Measurements from ENCODE around the gene SLC9A8.
"Not testable (repeated sequence)": the region's sequence is repeated elsewhere in the genome, so short reads cannot be mapped to it uniquely, and the experiment has no call there.

DNA sequence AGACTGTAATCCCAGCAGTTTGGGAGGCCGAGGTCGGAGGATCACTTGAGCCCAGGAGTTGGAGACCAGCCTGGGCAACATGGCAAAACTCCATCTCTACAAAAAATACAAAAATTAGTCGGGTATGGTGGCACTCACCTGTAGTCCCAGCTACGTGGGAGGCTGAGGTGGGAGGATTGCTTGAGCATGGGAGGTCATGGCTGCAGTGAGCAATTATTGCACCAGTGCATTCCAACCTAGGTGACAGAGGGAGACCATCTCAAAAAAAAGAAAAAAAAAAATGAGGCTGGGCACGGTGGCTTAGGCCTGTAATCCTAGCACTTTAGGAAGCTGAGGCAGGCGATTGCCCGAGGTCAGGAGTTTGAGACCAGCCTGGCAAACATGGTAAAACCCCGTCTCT, 38.4 kb upstream of the SLC9A8 start:
- not testable (repeated sequence) for TF ChIP-seq POLR2A, SMC3 (IDR thresholded peaks at IDR 0.05; ENCODE audit: low read depth, low read length)
- TF ChIP-seq, protein P1, sequence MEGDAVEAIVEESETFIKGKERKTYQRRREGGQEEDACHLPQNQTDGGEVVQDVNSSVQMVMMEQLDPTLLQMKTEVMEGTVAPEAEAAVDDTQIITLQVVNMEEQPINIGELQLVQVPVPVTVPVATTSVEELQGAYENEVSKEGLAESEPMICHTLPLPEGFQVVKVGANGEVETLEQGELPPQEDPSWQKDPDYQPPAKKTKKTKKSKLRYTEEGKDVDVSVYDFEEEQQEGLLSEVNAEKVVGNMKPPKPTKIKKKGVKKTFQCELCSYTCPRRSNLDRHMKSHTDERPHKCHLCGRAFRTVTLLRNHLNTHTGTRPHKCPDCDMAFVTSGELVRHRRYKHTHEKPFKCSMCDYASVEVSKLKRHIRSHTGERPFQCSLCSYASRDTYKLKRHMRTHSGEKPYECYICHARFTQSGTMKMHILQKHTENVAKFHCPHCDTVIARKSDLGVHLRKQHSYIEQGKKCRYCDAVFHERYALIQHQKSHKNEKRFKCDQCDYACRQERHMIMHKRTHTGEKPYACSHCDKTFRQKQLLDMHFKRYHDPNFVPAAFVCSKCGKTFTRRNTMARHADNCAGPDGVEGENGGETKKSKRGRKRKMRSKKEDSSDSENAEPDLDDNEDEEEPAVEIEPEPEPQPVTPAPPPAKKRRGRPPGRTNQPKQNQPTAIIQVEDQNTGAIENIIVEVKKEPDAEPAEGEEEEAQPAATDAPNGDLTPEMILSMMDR (conservative IDR thresholded peaks at IDR 0.05; ENCODE audit: low read depth, low read length): not testable (repeated sequence)
